BLaER1 (cell line): ENCODE measurements around the gene PORCN.
"Not testable (repeated sequence)": the region's sequence is repeated elsewhere in the genome, so short reads cannot be mapped to it uniquely, and the experiment has no call there.

Experiments used
- H3K27ac ChIP-seq: shearing (Covaris generic); formaldehyde crosslinking; 2 replicates; pipeline ENCODE4 v1.8.1; 2022
- H3K27me3 ChIP-seq: shearing (Covaris generic); formaldehyde crosslinking; 2 replicates; pipeline ENCODE4 v1.8.1; 2022
- H3K36me3 ChIP-seq: shearing (Covaris generic); formaldehyde crosslinking; 2 replicates; pipeline ENCODE4 v1.8.1; 2022
- H3K4me1 ChIP-seq: shearing (Covaris generic); formaldehyde crosslinking; 2 replicates; pipeline ENCODE4 v1.8.1; 2022
- H3K4me2 ChIP-seq: shearing (Covaris generic); formaldehyde crosslinking; 2 replicates; pipeline ENCODE4 v1.8.1; 2022
- H3K4me3 ChIP-seq: shearing (Covaris generic); formaldehyde crosslinking; 2 replicates; pipeline ENCODE4 v1.8.1; 2022
- H3K9ac ChIP-seq: shearing (Covaris generic); formaldehyde crosslinking; 2 replicates; pipeline ENCODE4 v1.8.1; 2022
- H3K9me3 ChIP-seq: shearing (Covaris generic); formaldehyde crosslinking; 2 replicates; pipeline ENCODE4 v1.8.1; 2022
- H4K20me1 ChIP-seq: shearing (Covaris generic); formaldehyde crosslinking; 2 replicates; pipeline ENCODE4 v1.8.1; 2022
- Cebpa-rat ChIP-seq: shearing (Covaris generic); IDR thresholded peaks from 2 replicates; pipeline ENCODE4 v1.8.1; 2022

Gene PORCN

GRCh38 chrX:48531358-48531959, 22.7 kb downstream of the PORCN start:
- no peak for TF ChIP-seq Cebpa-rat
- Histone ChIP-seq H3K36me3 (peaks cover 35% of the 10 kb centered on the region), H3K4me2 (no peak overlapping the region), H3K4me1 (no peaks in the 10 kb centered on the region), H3K4me3 (no peak overlapping the region), H4K20me1 (peaks cover 7% of the 10 kb centered on the region; the same call in 1 of the 2 replicates), H3K27me3 (peaks cover 59% of the 10 kb centered on the region), H3K27ac (no peak overlapping the region), H3K9me3 (no peaks in the 10 kb centered on the region), H3K9ac (no peak overlapping the region)

DNA sequence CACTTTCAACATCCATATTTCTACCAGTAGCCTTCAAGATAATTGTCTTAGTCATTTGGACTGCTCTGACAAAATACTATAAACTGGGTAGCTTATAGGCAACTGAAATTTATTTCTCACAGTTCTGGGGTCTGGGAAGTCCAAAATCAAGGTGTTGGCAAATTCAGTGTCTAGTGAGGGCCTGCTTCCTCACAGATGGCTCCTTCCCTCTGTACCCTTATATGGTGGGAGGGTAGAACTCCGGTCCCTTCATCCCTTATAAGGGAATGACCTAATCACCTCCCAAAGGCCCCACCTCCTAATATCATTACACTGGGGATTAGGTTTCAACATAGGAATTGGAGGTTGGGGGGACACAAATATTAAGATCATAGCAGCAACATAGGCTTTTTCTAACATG, 23.4 kb downstream of the PORCN start:
- no peak overlapping the region for H3K4me2 ChIP-seq

DNA sequence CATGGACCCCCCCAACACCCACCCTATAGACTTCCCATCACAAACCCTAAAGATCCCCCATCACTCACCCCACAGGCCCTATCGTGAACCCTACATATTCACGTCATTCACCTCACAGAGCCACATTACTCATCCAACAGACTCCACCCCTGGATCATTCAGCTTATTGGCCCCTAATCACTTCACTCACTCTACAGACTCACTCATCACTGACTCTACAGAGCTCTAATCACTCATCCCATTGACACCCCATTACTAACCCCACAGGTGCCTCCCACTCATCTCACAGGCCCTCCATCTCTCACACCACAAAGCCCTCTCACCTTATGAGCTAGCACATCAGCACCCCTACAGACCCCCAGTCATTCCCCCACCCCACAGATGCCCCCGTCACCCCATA, 24.4 kb downstream of the PORCN start:
- Histone ChIP-seq H3K9me3 (no peaks in the 10 kb centered on the region), H4K20me1 (no peaks in the 10 kb centered on the region), H3K27ac (no peak overlapping the region), H3K9ac (no peak overlapping the region), H3K4me1 (no peaks in the 10 kb centered on the region), H3K36me3 (peaks cover 17% of the 10 kb centered on the region), H3K4me3 (no peak overlapping the region), H3K27me3 (peaks cover 52% of the 10 kb centered on the region), H3K4me2 (no peak overlapping the region)
- TF ChIP-seq Cebpa-rat = no peak

More for the DNA sequence above, 23.4 kb downstream of the PORCN start:
- TF ChIP-seq Cebpa-rat = no peak
- H3K9me3 ChIP-seq = no peaks in the 10 kb centered on the region
- H3K27me3 ChIP-seq = peaks cover 59% of the 10 kb centered on the region
- H3K4me1 ChIP-seq = no peaks in the 10 kb centered on the region
- H3K4me3 ChIP-seq = no peak overlapping the region
- H3K36me3 ChIP-seq = peaks cover 28% of the 10 kb centered on the region
- H4K20me1 ChIP-seq = peaks cover 3% of the 10 kb centered on the region; the same call in 1 of the 2 replicates
- H3K27ac ChIP-seq = no peak overlapping the region
- no peak overlapping the region for H3K9ac ChIP-seq

DNA sequence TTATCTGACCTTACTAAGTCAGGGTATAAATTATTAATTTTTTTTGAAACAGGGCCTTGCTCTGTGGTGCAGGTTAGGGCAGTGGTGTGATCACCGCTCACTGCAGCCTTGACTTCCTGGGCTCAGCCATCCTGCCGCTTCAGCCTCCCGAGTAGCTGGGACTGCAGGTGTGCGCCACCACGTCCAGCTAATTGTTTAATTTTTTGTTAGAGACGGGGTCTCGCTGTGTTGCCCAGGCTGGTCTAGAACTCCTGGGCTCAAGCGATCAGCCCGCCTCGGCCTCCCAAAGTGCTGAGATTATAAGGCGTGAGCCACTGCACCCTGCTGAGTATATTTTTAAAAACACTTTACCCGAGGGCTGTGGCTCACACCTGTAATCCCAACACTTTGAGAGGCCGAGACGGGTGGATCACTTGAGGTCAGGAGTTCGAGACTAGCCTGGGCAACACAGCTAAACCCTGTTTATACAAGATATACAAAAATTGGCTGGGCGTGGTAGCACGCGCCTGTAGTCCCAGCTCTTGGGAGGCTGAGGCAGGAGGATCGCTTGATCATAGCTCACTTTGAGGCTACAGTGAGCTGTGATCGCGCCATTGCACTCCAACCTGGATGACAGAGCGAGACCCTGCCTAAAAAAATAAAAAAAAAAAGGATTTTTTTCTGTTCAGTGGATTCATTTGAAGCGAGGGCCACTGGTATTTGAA, 30.0 kb downstream of the PORCN start:
- H3K4me2 ChIP-seq = peak overlapping the region; percentile 44
- peaks cover 15% of the 10 kb centered on the region; the same call in 1 of the 2 replicates for H3K36me3 ChIP-seq
- peaks cover 23% of the 10 kb centered on the region for H3K4me1 ChIP-seq
- H3K9me3 ChIP-seq = 0 out of 2 replicates have a peak, but pooled peaks cover 8% of the 10 kb centered on the region
- peaks cover 1% of the 10 kb centered on the region for H3K27me3 ChIP-seq
- H4K20me1 ChIP-seq = 0 out of 2 replicates have a peak, but pooled peaks cover 10% of the 10 kb centered on the region
- no peak overlapping the region for H3K9ac ChIP-seq
- peak overlapping the region; percentile 75 for H3K4me3 ChIP-seq
- no peak for TF ChIP-seq Cebpa-rat
- H3K27ac ChIP-seq = 0 out of 2 replicates have a peak overlapping the region, but pooled peaks have one; percentile 46

DNA sequence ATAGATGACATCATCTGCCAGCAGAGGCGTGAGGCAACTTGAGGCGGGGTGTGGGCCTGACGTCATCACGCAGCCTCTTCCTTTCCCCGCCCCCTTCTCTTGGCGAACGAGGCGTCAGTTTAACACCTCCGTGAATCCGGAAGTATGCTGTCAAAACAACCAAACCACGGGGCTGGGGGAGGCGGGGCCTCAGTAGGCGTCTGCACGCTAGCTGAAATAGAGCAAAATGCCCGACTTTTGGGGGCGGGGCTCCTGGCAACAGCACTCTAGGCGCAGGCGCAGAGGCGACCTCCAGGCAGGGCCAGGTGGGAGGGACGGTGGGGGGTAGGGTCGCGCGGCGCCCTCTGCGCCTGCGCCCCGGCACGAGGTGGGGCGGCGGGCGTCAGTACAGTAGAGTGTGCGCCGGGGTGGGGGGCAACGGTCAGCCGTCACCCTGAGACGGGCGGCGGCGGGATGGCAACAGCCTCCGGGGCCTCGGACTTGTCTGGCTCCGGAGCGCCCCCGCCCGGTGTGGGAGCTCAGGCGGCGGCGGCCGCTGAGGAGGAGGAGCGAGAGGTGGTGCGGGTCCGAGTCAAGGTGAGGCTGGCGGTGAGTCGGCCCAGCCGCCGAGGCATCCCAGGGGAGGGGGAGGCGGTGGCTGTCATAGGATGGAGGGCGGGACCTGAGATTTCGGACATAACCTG, 30.7 kb downstream of the PORCN start, which contains the start of gene TBC1D25:
Gene TBC1D25, plus strand, starts transcription at position 370 of the 683 bp plus-strand sequence. Its CDS starts 84 bp downstream, at position 454.
- Histone ChIP-seq H4K20me1 (peaks cover 11% of the 10 kb centered on the region; the same call in 1 of the 2 replicates), H3K36me3 (peaks cover 19% of the 10 kb centered on the region), H3K9me3 (0 out of 2 replicates have a peak, but pooled peaks cover 8% of the 10 kb centered on the region), H3K4me3 (peak within 1 kb of the TSS; percentile 75), H3K27me3 (no peaks in the 10 kb centered on the region; the same call in 1 of the 2 replicates), H3K4me2 (peak within 1 kb of the TSS; percentile 85), H3K9ac (peak within 1 kb of the TSS; percentile 78), H3K4me1 (peaks cover 23% of the 10 kb centered on the region), H3K27ac (peak within 1 kb of the TSS; percentile 79)
- no peak for TF ChIP-seq Cebpa-rat

DNA sequence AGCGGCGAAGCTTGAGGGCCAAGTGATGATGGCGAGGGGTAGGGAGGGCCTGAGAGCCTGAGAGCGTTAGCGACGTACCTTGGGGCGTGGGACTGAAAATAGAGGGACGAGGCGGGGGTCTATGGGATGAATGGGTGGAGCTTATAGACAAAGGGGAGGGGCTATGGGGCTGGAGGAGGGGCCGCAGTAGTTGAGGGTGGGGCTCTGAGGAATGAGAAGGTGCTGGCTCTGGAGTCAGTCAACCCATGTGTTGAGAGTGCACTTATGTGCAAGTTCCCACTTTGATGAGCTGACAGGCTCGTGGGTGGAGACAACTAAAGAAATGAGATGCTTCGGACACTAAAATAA, 31.2 kb downstream of the PORCN start:
- Histone ChIP-seq H3K27me3 (no peaks in the 10 kb centered on the region; the same call in 1 of the 2 replicates), H3K36me3 (peaks cover 25% of the 10 kb centered on the region), H4K20me1 (peaks cover 16% of the 10 kb centered on the region; the same call in 1 of the 2 replicates), H3K9ac (peak overlapping the region; percentile 78), H3K9me3 (0 out of 2 replicates have a peak, but pooled peaks cover 8% of the 10 kb centered on the region), H3K4me1 (peaks cover 23% of the 10 kb centered on the region), H3K4me2 (peak overlapping the region; percentile 85), H3K27ac (peak overlapping the region; percentile 79), H3K4me3 (peak overlapping the region; percentile 75)
- TF ChIP-seq Cebpa-rat = no peak

DNA sequence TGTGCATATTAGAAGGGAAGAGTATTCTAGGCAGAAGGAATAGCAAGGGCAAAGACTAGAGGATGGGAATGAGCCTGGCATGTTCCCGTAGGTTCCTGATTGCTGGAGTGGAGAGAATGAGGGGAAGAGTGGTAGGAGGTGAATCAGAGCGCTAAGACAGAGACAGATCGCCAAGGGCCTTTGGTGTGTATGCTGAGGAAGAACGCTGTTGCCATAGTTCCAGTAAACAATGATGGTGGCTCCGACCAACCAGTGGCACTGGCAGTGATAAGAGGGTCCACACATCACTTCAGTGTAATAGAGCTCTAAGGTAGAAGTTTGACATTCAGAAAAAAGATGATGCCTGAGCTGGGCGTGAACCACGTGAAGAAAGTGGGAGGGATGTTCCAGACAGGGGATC, 31.7 kb downstream of the PORCN start:
- Histone ChIP-seq H3K4me2 (peak overlapping the region; percentile 85), H3K4me1 (peaks cover 23% of the 10 kb centered on the region), H3K27ac (no peak overlapping the region), H3K9me3 (0 out of 2 replicates have a peak, but pooled peaks cover 8% of the 10 kb centered on the region), H4K20me1 (peaks cover 16% of the 10 kb centered on the region; the same call in 1 of the 2 replicates), H3K36me3 (peaks cover 27% of the 10 kb centered on the region), H3K4me3 (peak overlapping the region; percentile 75), H3K27me3 (no peaks in the 10 kb centered on the region; the same call in 1 of the 2 replicates), H3K9ac (peak overlapping the region; percentile 78; the same call in 1 of the 2 replicates)
- TF ChIP-seq Cebpa-rat = no peak

GRCh38 chrX:48541140-48541814, 32.5 kb downstream of the PORCN start:
- peaks cover 23% of the 10 kb centered on the region for H3K4me1 ChIP-seq
- peak overlapping the region; percentile 75 for H3K4me3 ChIP-seq
- TF ChIP-seq Cebpa-rat = no peak
- peaks cover 16% of the 10 kb centered on the region; the same call in 1 of the 2 replicates for H4K20me1 ChIP-seq
- no peaks in the 10 kb centered on the region; the same call in 1 of the 2 replicates for H3K27me3 ChIP-seq
- H3K27ac ChIP-seq = 0 out of 2 replicates have a peak overlapping the region, but pooled peaks have one; percentile 52
- H3K9me3 ChIP-seq = 0 out of 2 replicates have a peak, but pooled peaks cover 8% of the 10 kb centered on the region
- H3K4me2 ChIP-seq = peak overlapping the region; percentile 85
- peaks cover 34% of the 10 kb centered on the region for H3K36me3 ChIP-seq
- H3K9ac ChIP-seq = peak overlapping the region; percentile 53; the same call in 1 of the 2 replicates

DNA sequence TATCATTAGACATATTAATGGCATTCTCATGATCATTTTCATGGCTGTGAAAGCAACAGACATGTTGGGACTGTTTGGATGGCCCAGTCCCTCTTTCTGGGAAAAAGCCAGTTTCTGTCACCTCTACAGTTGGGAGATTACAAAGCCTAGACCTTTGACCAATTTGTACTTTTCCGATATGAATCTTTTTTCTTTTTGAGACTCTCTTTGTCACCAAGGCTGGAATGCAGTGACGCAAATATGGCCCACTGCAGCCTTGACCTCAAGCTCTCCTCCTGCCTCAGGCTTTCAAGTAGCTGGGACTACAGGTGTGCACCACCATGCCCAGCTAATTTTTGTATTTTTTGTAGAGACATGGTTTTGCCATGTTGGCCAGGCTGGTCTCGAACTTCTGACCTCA, 40.1 kb downstream of the PORCN start:
- Histone ChIP-seq H3K27me3 (no peaks in the 10 kb centered on the region), H4K20me1 (peaks cover 11% of the 10 kb centered on the region; the same call in 1 of the 2 replicates), H3K4me2 (no peak overlapping the region), H3K27ac (no peak overlapping the region), H3K4me1 (peaks cover 33% of the 10 kb centered on the region), H3K36me3 (peaks cover 50% of the 10 kb centered on the region), H3K4me3 (no peak overlapping the region), H3K9me3 (no peaks in the 10 kb centered on the region), H3K9ac (no peak overlapping the region)
- no peak for TF ChIP-seq Cebpa-rat

DNA sequence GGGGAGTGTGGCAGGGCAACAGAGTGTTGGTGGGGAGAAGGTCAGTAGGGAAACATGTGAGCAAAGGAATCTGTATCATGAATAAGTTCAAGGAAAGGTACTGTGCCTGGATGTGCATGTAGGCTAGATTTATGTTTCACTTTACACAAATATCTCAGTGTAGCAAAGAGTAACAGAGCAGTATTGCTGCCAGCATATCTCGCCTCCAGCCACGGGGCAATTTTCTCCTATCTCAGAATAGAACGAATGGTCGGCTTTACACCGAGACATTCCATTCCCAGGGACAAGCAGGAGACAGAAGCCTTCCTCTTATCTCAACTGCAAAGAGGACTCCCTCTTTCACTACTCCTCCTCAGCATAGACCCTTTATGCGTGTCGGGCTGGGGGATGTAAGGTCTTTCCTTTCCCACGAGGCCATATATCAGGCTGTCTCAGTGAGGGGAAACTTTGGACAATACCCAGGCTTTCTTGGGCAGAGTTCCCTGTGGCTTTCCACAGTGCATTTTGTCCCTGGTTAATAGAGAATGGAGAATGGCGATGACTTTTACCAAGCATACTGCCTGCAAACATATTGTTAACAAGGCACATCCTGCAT, 47.0 kb downstream of the PORCN start:
- not testable (repeated sequence) for H3K9me3 ChIP-seq, H3K27ac ChIP-seq, H3K4me2 ChIP-seq, H3K9ac ChIP-seq, H3K27me3 ChIP-seq, H3K4me3 ChIP-seq, H4K20me1 ChIP-seq
- Histone ChIP-seq H3K4me1 (peaks cover 14% of the 10 kb centered on the region; the same call in 1 of the 2 replicates), H3K36me3 (peaks cover 81% of the 10 kb centered on the region)
